GM19023 (cell line): ENCODE results near the gene CYB5RL.
A peak's percentile ranks its signal among the peaks of the same experiment; 100 is the strongest.
"Not testable (repeated sequence)": the region's sequence is repeated elsewhere in the genome, so short reads cannot be mapped to it uniquely, and the experiment has no call there.

ENCODE experiments used
- ATAC-seq: cut with Tn5 transposase; IDR thresholded peaks from one replicate; pipeline ENCODE4 v1.9.1; 2021; ENCODE audit warnings: mild to moderate bottlenecking, moderate library complexity; ENCODE audit not compliant: unreplicated experiment

CYB5RL gene

DNA sequence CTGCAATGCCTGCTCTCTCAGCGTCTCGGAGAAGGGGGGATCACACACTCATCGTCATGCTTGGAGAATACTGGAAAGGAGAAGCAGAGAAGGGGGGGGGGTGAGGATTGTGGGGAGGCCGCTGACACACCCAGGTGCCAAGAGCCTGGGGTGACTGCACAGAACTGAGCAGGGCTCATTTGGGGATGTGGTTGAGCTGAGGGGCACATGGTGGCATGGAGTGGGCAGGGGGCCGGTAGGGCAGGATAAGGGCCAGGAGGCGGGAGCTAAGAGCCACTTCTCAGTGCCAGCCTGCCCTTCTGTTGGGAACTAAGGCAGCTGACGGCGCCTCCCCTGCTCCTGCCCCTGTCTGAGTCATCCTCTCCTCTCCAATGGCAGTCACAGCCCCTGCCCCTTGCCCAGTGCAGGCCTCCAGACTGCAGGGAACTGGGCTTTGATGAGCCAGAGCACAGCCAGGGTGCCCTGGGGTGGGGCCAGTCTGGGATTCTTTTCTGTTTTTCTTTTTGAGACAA lies 27.3 kb upstream of the CYB5RL start:
- no peak for ATAC-seq

DNA sequence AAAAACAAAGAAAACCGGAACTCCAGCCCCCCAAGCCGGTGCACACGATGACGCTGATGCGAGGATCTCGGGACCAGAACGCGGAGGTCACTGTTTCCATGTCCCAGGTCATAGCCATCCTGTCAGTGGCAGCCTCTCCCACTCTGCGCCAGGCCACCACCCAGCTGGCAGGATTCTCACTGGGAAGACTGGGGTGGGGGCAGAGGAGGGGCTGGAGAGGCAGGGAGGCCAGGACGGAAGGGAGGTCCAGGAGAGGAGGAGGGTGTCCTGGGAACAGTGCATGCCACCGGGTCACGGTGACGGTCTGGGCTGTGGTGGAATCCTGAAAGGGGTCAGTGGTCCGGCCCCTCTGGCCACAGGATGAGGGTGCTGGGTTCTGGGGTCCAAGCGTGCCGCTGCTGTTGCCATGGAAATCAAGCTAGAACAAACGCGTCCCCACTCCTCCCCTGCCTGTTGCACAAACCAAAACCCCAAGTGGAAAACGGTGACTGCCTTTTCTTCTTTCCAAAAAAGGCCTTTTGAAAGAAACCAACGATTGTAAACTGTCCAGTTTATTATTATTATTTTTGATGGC lies 26.2 kb upstream of the CYB5RL start:
- ATAC-seq = no peak

DNA sequence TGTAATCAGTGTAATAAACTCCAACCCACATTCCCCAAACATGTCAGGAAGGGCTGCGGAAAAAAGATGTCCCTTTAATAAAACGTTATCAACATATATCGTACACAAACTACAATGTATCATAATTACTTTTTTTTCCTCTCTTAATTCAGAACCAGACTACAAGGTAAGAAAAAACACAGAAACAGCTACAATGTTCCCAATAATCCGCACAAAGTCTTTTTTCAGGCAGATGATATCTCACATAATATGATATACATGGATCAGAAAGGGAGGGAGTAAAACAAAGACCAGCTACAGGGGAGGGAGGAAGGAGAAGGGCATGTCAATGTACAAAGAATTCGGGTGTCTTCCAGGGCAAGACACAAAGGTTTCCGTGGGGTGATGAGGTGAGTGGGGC lies 25.5 kb upstream of the CYB5RL start:
- ATAC-seq = no peak

DNA sequence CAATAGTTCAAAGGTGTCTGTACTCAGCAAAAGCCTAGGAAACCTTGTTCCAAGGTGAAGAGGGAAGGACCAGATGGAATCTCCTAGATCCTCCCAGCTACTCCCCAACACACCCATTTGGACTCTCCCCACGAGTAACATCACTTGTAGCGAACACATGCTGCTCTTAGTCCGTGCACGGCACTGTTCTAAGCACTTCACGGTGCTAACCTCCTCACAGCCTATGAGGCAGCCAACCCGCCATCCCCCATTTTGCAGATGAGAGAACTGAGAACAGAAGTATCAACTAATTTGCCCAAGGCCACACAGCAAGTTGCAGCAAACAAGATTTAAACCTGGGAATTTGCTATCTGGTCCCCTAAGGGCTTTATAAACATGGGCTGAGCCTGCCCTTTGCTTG lies 24.4 kb upstream of the CYB5RL start:
- no peak for ATAC-seq

DNA sequence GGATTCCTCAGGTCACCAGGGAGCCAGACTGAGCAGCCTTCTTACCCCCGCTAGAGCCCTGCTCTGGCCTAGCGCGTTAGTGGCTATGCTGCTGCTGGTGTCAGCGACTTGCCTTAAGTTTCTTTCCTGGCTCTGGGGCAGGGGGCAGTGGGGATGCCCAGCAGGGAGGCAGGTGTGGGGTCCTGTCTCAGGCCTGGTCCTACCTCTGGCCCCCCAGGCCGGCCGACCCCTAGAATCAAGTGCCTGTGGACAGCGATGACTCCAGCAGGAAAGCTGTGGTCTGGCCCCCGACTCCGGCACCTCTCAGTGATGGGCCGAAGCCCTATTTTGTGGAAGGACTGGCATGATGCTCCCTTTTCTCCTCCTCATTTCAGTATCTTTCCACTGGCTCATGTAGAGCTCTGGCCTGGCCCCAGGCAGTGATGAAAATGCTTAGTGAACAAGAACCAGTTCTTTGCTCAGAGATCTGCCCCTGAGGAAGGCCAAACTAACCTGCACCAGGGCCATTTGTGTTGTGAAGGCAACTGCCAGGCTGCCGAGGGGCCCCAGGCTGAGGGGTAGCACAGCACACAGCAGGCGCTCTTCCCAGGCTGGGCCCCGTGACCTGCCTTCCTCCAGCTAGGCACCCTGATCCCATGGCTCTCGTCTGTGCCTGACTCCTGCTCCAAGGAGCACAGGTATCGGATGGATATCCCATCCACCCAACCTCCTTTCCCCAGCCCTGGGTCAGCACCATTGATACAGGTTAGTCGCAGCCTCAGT lies 23.8 kb upstream of the CYB5RL start:
- ATAC-seq = no peak

DNA sequence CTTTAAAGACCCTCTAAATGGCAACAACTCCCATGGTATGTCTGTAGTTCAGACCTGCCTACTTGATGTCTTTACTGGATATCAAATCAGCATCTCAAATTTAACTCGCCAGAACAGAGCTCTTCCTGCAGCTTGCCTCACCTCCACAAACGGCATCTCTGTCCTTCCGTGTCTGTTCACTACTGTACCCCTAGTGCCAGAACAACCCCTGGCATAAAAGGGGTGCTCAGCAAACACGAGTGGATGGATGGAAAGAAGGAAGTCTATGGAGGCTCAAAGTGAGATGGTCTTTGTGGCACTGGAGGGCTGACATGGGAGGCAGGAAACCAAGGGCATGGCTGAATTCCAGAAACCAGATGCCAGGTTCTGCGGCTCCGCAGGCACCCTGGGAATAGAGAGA lies 22.9 kb upstream of the CYB5RL start:
- no peak for ATAC-seq

DNA sequence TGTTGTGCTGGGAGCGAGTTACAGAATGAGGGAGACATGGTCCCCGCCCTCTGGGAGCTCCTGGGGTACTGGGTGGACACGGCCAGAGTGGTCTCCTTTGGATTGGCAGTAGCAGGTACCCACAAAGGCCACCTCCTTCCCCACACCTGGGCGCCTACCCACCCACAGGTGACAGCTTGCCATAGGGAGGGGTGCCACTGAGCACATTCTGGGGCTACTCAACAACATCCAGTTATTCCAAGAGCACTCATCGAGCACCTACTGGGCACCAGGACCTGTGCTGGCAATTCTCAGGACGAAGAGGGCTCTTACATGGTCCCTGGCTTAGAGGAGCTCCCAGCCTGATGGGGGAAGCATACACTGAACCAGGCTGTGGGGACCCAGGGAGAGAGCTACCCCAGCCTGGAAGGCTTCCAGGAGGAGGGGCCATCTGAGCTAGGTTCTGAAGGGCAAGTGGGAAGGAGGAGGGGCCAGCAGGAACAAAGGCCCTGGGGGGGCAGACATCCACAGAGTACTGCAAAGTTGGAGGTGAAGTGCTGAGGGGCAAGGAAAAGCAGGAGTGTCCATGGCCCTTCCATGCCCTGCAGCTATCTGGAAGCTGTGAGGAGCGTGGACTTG lies 22.1 kb upstream of the CYB5RL start:
- no peak for ATAC-seq

DNA sequence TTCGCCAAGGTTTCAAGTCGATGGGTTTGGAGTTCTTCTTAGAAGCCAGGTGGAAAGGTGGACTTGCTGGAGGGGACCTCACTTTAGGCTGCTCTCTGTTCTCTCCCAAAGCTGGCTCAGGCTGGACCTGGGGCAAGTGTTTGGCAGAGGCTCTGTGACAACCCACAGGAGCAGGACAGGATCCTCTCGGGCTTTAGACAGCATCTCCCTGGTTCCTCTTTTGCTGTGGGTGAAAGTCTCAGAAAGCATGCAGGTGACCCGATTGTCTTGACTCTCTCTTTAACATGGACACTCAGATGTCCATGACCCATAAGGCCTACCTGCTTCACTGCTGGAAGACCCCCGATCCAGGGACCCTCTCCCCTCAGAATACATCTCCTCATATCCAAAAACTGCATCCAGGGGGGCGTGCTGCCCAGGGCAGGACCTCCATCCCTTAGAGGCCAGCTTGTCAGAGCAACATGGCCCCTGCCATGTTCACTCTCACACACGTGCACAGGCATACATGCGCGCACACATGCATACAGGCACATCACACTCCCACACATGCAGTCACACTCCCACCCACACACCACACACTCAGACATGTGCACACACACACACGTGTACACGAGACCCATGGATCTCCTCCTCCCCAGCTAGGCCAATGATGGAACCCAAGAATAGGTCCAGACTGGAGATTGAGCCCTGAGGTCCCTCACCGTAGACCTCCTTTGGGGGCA lies 21.4 kb upstream of the CYB5RL start:
- no peak for ATAC-seq

DNA sequence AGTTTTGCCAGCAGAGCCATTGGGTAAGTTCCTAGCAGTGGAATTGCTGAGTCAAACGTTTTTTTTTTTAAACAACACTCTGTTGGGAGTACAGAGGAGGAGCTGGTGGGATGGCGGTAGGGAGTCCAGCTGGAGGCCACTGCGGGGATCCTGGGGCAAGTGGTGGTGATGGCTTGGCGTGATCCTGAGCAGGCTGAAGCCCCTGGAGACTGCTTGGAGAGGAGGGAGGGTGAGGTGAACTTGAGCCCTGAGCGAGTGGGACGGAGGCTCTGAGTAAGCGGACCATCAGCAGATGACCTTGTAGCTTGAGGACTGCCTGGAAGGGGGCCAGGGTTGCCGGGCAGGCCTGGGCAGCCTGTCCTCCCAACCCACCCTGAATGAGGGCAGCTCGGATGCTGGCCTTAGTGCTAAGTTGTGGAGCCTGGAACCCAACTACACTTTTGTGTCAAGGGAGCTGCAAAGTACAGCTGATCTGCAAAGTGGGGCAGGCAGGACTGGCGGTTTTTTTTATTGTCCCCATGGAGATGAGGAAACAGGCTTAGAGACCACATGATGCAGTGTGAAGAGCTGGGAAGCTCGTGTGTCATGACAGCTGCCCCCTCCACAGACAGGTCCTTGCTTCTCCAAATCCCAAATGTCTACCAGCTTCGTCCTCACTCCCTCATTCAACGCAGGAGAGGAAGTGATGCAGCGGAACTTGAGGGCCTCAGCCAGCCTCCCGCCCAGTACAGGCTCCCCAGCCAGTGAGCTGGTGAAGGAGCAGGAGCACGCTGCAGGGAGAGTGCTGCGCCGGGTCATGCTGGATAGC lies 20.4 kb upstream of the CYB5RL start:
- ATAC-seq = no peak

DNA sequence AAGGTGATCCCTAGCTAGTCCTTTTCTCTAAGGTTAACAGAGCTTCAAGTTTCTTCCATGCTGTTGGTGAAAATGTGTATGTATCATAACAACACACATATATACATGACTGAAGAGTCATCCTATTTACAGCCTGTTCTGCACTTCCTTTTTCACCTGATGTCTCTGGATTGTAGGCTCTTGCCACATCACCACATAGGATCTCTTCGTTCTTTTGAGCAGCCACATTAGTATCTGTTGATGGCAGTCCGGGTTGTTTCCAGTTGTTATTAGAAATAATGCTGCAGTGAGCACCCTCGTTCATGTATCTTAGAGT lies 19.8 kb upstream of the CYB5RL start:
- no peak for ATAC-seq

DNA sequence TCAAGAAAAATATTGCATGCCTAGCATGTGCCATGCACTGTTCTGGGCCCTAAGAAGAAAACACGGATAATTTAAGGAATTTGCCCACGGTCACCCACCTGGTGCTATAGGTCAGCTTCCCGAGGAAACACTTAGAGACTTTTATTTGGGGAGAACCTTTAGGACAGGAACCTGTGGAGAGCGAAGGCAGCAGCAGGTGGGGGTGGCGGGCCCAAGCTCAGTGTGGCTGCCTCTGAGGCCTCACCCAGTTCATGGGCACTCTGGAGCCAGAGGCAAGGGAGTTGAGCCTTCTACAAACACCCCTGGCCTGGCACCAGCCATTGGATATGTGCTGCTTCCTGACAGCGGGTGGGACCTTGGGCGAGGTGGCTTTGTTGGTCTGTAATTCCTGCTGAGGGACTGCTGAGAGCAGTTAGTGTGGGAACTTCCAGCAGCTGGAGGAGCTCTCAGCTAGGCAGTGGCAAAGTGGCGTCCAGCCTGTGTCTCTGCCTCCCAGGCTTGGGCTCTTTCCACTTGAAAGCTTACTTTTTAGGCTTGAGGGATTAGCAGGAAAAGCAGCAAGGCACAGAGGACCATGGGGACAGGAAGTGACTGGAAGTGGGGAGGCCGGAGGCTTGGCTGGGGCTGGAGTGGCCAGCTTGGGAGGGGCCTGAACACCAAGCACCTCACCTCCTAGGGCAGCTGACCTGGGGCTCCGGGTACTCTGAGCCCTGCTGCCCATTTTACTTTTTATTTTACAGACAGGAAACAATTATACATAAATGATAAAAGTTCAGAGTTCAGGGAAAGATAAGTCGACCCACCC lies 19.3 kb upstream of the CYB5RL start:
- ATAC-seq = no peak

DNA sequence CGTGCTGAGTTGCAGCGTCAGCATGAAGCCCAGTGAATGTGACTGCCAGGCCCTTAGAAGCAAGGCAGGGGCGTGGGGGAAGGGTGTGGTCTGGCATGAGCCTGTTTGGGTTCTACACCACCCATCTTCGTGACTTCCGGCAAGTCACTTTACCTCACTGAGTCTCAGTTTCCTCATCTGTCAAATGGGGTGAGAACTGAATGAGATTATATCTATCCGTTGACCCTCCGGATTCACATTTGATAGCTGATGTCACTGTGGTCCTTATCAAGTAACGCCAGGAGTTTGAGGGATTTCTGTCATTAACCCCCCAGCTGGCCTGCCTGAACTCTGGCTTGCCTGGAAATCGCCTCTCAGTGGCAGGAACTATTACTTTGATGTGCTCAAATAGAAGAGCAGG lies 15.7 kb upstream of the CYB5RL start:
- no peak for ATAC-seq

DNA sequence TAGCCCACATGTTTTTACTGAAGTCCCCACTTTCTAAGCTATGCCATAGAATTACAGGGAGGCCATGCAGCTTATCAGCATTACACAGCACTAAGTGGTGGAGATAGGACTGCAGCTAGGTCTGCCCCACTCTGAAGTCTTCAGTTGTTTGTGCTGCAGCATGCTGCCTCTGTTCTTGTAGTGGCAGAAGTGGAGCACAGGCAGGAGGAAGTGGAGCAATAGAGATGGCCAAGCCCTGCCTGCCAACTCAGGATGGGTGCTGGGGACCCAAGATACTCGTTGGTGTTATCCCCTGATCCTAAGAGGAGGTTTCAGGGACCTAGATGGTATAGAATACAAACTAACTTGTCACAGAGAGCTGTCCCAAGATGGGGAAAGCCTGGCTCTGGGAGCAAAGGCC lies 13.0 kb upstream of the CYB5RL start:
- no peak for ATAC-seq

DNA sequence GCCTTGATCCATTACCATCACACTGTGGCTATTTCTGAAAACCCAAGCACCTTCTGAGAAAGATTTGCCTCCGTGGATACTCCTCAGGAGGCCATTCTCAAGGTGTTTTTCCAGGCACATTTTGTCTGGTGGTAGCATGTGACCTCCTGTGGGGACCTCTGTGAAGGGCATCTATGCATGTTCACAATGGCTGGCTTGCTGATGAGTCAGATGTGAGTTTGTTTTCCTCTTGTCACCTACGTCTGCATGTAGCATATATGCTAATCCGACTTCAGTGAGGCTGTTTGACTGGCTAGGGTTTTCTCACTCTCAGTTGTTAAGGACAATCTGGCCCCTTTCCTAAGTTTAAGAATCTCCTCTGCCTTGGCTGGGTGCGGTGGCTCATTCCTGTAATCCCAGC lies 8.1 kb upstream of the CYB5RL start:
- not testable (repeated sequence) for ATAC-seq

DNA sequence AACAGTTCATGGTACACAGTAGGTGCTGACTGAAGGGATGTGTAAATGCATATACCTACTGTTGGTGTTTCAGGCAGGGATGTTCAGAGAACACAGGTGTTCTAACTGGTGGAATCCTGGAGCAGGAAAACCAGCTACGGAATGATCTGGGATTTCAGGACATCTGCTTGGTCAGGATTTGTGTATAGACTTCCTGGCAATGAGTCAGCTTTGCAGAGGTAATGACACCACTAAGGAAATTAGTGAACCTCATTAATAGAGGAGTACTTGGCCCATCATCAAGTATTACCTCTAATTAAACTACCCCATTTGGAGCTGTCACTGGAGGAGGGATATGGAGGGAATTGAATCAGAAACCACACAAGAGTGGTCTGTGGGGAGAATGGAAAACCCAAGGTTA lies 7.5 kb upstream of the CYB5RL start:
- no peak for ATAC-seq

DNA sequence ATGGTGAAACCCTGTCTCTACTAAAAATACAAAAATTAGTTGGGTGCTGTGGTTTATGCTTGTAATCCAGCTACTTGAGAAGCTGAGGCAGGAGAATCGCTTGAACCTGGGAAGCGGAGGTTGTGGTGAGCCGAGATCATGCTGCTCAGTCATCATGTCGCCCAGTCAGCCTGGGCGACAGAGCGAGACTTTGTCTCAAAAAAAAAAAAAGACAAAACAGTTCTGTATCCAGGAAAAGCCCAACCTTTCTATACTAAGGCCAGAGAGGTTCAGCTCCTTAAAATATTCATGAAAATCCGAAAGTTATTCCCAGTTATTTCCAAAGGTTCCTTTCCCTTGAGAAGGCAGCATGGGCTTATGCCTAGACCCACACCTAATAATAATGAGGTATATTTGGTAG lies 4.4 kb upstream of the CYB5RL start:
- no peak for ATAC-seq

DNA sequence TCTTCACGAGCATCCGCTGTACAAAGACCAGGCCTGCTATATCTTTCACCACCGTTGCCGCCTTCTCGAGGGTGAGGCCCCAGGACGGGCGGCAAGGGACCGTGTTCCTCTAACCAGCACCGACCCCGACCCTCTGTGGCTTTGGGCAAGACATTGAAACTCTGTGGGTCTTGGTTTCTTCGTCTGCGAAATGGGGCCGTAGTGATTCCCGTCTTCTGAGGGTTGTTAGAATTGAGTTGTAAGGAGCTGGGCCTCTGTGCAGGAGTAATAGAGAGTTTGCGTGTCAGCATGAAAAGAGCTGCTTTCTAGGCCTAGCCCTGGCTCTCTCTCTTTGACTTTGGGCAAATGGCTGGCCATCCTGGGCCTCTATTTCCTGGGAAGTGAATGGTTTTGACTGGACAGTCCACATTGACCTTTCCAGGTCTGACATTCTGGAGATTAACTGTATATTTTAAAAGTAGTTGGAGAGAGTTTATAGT lies 728 bp upstream of the CYB5RL start:
- ATAC-seq = no peak

DNA sequence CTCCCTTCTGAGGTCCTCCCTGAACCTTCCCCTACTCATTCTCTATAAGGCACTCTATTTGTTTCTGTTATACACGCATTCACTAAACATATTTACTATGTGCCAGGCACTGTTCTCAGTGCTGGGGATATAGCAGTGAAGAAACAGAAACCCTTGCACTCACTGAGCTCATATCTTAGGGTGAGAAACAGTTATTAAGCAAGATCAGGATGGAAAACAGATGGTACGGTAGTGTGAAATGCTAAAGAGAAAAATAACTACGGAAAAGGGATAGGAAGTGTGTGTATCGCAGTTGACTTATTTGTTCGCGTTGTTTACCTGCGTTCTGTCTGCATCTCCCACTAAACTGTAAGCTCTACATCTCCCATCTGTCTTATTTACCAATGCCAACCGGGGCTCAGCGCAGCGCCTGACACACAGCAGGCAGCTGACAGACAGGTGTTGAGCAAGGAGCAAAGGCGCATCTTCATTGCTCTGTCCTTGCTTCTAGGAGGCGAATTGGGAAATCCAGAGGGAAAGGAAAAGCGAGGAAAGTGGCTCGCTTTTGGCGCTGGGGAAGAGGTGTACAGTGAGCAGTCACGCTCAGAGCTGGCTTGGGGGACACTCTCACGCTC lies 572 bp downstream of the CYB5RL start:
- ATAC-seq = peak; percentile 1

DNA sequence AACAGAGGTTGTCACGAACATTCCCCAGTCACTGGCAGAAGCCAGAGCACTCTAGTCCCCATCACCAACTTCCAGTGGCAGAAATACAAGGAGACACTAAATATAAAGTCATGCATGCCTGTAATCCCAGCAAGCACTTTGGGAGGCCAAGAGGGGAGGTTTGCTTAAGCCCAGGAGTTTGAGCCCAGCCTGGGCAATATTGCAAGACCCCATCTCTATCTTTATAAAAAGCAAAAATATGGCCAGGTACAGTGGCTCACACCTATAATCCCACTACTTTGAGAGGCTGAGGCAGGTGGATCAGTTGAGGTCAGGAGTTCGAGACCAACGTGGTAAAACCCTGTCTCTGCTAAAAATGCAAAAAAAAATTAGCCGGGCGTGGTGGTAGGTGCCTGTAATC lies 6.4 kb downstream of the CYB5RL start:
- ATAC-seq = no peak

DNA sequence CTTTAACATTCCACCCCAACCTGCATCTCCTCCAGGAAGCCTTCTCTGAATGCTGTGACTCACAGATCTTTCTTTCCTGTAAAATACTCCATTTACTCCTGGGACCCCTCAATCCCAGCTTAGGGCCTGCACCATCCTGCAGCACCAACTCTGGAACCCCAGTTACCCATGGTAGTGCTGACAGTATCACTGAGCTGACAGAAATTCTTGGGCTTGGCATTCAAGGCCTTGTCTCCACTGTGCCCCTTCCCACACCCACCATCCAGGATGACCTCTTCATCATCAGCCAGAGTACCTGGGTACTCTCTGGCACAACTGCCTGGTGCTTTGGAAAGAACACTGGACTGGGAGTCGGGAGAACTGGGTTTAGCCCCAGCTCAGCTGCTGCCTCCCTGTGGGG lies 8.3 kb downstream of the CYB5RL start:
- no peak for ATAC-seq
